DMS 273 treated with DMSO at 0.1 percent for 48 hours (cell line): ENCODE measurements around the gene XIRP1.
A peak's percentile ranks its signal among the peaks of the same experiment; 100 is the strongest.

ENCODE experiments used
- DNase-seq: peaks from one replicate; lab custom pipeline; 2025; lab: John Stamatoyannopoulos, UW

Gene XIRP1

DNA sequence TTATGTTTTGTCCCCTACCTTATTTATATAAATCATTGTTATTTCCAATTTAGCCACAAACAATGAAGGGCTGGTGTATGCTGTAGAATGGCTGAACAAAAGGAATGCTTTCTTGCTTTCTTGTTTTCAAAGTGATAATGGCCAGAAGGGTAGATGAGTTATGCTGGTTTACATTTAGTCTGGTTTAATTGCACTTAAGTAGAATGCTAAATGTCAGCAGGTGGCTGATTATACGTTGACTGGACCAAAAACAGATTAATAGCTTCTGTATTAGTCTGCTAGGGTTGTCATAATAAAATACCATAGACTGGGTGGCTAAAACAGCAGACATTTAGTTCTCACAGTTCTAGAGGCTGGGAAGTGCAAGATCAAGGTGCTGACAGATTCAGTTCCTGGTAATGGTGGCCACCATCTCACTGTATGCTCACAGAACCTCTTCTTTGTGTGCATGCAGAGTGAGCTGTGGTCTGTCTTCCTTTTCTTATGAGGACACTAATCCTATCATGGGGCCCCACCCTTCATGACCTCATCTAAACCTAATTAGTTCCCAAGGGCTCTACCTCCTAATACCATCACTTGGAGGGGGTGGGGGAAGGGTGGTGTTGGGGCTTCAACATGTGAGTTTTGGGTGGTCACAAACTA lies 17.1 kb upstream of the XIRP1 start:
- DNase-seq, result no peak

GRCh38 chr3:39208463-39209055 lies 16.2 kb upstream of the XIRP1 start:
- no peak for DNase-seq

GRCh38 chr3:39207361-39208186 lies 15.2 kb upstream of the XIRP1 start:
- DNase-seq, result no peak

DNA sequence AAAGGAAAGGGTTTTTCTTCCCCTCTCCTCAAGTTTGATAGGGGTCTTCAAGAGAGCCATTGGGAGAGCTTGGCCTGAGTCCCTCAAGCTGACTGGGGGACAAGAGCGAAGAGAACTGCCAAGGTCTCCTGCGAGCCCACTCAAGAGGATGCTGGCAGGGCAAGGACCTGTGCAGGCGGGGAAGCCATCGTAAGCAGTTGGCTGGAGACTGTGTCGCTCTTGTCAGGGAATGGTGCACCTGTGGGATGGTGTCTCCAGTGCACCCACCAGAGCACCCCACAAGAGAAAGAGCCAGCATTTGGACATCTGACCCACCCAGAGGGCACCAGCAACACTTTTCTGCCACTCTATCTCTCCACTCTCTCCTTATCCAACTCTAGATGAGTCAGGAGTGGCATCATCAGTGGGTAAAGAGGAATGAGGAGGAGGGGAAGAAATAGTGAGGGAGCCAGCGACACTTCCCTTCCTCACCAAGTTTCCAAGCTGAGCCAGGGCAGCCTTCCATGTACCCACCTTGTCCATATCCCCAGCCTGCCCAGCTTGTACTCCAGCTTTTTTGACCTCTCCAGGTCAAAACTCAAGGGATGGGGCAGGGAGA lies 13.6 kb upstream of the XIRP1 start:
- no peak for DNase-seq

DNA sequence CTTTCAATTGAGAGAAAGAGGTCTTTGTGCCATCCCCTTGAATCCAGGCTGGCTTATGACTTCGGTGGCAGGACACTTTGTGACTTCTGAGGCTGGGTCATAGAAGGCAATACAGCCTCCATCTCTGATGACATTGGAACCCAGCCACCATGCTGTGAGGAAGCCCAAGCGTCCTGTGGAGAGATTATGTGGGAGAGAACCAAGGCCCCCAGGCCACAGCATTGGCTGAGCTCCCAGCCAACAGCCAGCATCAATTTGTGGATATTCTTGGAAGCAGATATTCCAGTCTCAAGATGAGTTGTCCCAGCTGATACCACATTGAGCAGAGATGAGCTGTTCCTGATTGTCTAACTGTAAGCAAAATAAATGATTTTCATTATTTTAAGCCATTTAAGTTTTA lies 12.7 kb upstream of the XIRP1 start:
- DNase-seq, result no peak

GRCh38 chr3:39203860-39204259 lies 11.5 kb upstream of the XIRP1 start:
- no peak for DNase-seq

GRCh38 chr3:39203402-39203801 lies 11.0 kb upstream of the XIRP1 start:
- no peak for DNase-seq

DNA sequence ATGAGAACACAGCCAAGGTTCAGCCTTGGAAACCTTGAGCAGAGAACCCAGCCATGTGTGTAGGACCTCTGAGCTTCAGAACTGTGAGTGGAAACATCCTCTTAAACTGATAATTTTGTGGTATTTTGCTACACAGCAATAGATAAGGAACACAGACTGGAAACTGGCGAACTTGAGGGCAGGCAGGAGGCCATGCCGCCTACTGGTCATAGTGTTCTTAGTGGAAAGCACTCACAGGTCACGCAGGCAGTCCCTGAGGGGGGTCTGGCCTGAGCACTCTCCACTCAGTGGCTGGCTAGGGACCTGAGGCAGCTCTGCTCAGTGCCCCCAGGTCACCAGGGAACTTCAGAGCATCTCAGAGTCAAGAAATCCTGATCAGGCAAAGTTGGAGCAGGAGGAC lies 9.7 kb upstream of the XIRP1 start:
- DNase-seq, result no peak

DNA sequence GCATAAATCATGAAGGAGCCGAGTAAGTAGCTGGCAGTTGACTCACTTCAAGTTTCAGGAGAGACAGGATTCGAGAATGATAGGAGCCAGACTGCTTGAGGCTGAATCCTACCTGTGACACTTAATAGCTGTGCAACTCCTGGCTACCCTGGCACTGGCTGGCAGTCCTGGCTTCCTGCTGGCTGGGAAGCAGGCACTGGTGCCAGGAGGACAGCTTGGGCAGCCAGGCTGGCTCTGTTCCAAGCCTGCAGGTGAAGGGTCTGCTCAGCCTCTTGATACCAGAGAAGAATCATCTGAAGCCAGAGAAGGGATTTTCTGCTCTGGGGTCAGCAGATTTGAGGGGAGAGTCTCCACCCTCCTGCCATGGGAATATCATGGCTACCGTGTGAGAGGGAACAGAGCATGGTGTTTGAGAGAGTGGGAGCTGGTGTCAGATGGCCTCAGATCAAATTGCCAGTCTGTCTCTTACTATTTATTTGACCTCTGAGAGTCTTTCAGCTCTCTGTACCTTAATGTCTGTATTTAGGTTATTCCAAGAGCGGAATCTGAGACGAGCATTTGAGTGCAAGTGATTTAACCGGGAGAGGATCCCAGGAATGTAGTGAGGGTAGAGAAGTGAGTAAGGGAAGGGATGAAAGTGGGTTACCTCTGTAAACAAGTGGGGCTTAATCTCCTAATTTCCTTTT lies 4.4 kb upstream of the XIRP1 start:
- peak; percentile 1 for DNase-seq

DNA sequence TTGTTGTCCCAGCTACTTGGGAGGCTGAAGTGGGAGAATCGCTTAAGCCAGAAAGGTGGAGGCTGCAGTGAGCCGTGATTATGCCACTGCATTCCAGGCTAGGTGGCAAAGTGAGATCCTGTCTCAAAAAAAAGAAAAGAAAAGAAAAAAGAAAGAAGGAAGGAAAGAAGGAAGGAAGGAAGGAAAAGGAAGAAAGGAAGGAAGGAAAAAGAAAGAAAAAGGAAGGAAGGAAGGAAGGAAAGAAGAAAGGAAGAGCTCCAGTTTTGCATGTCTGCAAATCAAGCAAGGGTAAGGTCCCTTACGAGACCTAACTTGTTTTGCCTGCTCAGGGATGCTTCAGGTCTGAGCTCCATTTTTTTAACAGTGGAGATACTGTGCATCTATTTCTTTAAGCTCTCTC lies 3.6 kb upstream of the XIRP1 start:
- DNase-seq, result no peak

GRCh38 chr3:39193391-39193790 lies 996 bp upstream of the XIRP1 start:
- no peak for DNase-seq

GRCh38 chr3:39191773-39192172 lies 622 bp downstream of the XIRP1 start:
- DNase-seq, result no peak

DNA sequence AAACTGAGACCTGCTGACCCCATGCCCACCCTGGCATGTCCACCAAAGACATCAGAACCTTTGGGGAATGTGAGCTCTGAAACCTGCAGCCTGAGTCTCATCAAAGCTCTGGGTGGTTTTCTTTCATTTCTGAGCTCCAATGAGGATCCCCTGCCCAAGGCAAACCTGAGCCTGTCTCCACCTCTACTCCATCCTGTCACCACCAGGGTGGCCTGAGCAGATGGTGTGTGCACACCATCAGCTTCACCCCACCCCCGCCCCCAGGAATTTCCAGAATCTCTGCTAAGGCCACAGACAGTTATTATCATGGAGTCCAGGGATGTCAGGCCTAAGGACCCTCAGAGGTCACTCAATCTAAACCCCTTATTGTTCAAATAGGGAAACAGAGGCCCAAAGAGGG lies 1.3 kb downstream of the XIRP1 start:
- peak; percentile 2 for DNase-seq

- DNase-seq, result no peak
Observed at GRCh38 chr3:39190281-39191025, 1.9 kb downstream of the XIRP1 start.

- peak; percentile 39 for DNase-seq
Observed at GRCh38 chr3:39189959-39190269, 2.5 kb downstream of the XIRP1 start.

DNA sequence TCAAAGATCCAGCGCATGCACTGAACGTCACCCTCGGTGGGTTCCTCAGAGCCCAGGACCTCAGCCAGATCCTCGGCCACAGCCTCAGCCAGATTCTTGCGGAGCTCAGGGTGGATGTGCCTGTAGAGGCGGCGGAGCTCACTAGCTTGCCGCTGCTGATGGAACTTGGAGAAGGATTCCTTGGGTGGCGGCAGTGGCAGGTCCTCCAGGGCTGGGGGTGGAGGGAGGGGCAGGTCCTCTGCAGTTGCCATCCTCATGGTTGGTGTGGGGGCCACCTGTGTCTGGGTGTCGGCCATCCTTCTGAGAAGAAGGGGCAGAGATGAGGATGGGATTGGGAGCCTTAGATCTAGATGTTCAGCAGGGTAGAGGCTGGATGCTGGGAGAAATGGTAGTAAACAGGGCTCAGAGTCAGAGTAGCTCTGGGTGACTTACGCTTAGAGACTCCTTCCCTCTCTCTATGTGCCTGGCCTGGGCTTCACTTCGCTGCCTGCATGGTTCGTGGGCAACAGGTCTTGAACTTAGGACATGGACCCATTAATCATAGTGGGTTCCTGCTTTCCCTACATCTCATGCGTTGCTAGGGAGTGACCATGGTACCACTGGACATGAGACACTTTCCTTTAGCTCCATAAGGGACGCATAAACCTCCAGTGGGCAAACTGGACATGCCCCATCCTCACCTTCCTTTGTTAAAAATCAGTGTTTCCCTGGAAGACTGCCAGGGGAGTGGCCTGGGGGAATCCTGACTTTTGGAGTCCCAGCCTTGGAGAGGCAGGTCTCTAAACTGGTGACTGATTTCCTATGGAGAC lies 3.0 kb downstream of the XIRP1 start:
- no peak for DNase-seq

- DNase-seq, result no peak
Observed at GRCh38 chr3:39188271-39189149, 3.9 kb downstream of the XIRP1 start.

DNA sequence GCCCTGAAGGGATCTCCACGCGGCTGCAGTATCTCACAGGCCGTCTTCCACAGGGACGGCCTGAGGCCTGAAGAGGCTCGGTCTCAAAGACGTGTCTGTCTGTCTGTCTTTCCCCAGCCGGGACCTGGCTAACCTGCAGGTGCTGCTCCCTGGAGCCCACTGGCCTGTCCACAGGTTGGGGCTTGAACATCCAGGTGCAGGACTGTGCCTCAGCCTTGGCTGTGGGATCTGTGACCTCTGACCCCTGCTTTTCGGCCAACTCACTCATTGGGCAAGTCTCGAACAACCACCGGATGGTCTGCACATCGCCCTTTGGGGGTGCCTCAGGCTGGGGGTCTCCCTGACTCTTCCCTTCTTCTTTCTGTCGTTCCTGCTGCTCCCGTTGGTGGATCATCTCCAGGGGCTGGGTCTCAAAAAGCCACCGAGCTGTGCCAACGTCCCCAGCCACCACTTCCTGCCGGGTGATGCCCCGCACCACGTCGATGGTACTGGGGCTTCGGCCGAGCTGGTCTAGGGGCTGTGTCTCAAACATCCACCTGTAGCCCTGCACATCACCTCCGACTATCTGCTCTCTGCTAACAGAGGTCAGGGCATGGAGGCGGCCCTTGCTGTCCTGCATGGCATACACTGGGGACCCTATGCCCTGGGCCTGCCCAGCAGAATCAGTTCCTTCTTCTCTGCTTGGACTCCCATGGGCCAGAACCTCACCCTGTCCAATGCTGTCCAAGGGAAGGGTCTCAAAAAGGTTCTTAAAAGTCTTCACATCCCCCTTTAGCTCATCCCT lies 4.8 kb downstream of the XIRP1 start:
- no peak for DNase-seq

DNA sequence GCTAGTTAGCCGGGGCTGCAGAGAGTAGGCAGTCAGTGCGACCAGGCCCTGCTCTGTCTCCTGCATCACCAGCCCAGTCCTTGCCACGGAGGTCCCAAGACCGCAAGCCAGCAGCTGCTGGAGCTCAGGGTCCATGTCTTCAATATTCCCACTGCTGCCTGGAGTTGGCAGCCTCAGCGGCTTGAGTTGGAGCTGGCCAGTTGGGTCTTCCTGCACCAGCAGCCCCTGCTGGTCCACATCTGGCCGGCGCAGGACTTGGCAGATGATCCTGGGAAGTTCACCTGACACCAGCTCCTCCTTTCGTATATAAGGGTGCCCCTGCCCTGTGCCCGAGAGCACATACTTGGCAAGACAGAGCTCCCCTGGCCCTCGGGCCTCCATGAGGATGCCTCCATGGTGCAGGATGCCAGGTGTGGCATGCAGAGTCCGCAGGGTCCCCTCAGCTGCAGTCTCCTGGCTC lies 5.7 kb downstream of the XIRP1 start:
- no peak for DNase-seq
